ENCODE measurements around the gene PACSIN3.

DNA sequence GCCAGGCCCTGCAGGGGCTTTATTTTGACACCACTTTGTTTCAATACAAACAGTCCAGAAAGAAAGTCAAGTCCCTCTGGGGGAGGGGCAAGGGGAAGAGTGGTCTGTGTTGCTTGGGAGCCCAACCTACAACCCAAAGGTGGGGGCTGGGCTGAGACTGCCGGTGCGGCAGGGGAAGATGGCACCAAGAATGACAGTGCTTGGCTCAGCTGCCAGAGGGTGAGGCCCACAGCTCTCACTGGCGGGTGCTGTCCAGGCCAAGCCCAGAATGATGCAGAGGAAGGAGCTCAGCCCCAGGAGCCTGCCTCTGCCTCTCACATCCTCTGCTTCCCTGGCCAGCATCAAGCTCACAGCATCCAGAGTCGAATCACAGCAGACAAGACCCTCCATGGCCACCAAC lies 21.9 kb downstream of the PACSIN3 start:
- TF ChIP-seq RCOR1 (IDR thresholded peaks at IDR 0.05; ENCODE audit: low read depth, low read length): no peak
- no peak for TF ChIP-seq SREBF2 (IDR thresholded peaks at IDR 0.05)
- TF ChIP-seq, protein P1, sequence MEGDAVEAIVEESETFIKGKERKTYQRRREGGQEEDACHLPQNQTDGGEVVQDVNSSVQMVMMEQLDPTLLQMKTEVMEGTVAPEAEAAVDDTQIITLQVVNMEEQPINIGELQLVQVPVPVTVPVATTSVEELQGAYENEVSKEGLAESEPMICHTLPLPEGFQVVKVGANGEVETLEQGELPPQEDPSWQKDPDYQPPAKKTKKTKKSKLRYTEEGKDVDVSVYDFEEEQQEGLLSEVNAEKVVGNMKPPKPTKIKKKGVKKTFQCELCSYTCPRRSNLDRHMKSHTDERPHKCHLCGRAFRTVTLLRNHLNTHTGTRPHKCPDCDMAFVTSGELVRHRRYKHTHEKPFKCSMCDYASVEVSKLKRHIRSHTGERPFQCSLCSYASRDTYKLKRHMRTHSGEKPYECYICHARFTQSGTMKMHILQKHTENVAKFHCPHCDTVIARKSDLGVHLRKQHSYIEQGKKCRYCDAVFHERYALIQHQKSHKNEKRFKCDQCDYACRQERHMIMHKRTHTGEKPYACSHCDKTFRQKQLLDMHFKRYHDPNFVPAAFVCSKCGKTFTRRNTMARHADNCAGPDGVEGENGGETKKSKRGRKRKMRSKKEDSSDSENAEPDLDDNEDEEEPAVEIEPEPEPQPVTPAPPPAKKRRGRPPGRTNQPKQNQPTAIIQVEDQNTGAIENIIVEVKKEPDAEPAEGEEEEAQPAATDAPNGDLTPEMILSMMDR (IDR thresholded peaks at IDR 0.05): no peak
- TF ChIP-seq USF2 (IDR thresholded peaks at IDR 0.05): no peak
- TF ChIP-seq HDAC2 (IDR thresholded peaks at IDR 0.05): no peak

All from A549 (cell line).